ENCODE results near the gene SMIM44. TPM values are rescaled to one million over a fixed set of nuclear protein-coding genes. Genes with fewer than 3 reads are reported as not detected.
"Not testable (repeated sequence)": the region's sequence is repeated elsewhere in the genome, so short reads cannot be mapped to it uniquely, and the experiment has no call there.

SMIM44 gene
- polyA plus RNA-seq (ENCODE audit: insufficient read length in 12 of 12) = not detected
- long read RNA-seq, donor 1 = 0 reads
- long read RNA-seq, donor 2 = 0 reads
- long read RNA-seq, donor 3 = 0 reads
- long read RNA-seq, donor 4 = 0 reads
- long read RNA-seq, donor 5 = 0 reads
- long read RNA-seq, donor 6 = 0 reads
- long read RNA-seq, donor 7 = 0 reads
- long read RNA-seq, donor 8 = 0 reads
- long read RNA-seq, donor 9 = 0 reads
- long read RNA-seq, donor 10 = 0 reads
- long read RNA-seq, donor 11 = 0 reads

DNA sequence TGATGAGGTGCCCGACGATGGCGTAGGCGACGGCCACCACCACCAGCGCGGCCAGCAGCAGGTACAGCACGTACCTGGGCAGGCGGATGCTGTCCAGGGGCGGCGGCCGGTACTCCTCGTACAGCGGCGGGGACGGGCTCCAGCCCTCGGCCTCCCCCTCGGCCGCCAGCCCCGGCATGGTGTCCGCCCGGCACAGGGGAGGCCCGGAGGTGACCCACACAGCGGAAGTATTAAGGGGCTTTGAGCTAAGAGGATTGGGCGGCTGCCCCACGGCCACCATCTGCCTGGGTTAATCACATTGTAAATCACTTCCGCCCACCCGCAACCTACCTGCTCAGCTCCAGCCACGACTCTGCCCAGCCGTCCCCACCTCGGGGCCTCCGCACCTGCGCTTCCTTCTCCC lies at the start of gene SMIM44:
Gene SMIM44 (minus strand): TSS at position 216 of the 403 bp plus-strand sequence. CDS start 38 bp downstream, at position 178.
- no peak for DNase-seq

DNA sequence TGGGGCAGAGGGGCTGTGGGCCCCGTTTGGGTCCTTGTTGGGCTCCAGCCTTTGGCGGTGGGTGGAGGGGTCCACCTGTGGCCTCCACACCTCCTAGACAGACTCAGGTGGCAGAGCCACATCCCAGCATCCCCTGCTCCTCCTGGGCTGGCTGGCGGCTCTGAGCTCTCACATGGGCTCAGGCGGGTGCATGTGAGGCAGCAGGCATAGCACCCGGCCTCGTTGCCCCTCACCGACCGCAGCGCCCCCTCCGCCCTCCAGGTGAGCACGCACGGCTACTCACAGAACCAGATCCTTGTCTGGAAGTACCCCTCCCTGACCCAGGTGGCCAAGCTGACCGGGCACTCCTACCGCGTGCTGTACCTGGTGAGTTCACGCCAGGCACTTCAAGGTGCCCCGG lies 49.8 kb upstream of the SMIM44 start:
- DNase-seq = no peak

DNA sequence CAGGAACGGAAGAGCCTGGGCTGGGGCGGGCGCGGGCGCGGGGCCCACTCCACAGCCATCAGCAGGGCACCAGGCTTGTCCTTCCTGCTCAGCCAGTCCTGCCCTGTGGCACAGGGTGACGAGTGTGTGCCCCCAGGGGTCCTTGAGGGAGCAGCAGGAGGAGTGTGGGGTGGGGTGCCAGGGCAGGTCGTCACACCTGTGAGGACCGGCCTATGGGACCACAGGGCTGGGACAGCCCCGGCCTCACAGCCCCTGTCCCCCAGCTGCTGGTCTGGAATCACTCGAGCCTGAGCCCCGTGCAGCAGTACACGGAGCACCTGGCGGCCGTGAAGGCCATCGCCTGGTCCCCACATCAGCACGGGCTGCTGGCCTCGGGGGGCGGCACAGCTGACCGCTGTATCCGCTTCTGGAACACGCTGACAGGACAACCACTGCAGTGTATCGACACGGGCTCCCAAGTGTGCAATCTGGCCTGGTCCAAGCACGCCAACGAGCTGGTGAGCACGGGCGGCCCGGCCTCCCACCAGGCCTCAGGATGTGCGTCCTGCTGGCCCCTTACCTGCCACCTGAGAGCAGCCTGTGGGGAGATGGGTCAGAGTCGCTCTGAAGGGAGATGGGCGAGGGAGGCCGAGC lies 49.0 kb upstream of the SMIM44 start:
- DNase-seq = no peak

DNA sequence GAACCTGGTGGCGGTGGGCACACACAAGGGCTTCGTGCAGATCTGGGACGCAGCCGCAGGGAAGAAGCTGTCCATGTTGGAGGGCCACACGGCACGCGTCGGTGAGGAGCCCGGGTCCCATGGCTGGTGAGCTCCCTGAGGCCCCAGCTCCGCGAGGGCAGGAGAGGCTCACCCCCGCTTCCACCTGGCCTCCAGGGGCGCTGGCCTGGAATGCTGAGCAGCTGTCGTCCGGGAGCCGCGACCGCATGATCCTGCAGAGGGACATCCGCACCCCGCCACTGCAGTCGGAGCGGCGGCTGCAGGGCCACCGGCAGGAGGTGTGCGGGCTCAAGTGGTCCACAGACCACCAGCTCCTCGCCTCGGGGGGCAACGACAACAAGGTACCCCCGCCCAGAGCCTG lies 48.5 kb upstream of the SMIM44 start:
- DNase-seq = no peak

DNA sequence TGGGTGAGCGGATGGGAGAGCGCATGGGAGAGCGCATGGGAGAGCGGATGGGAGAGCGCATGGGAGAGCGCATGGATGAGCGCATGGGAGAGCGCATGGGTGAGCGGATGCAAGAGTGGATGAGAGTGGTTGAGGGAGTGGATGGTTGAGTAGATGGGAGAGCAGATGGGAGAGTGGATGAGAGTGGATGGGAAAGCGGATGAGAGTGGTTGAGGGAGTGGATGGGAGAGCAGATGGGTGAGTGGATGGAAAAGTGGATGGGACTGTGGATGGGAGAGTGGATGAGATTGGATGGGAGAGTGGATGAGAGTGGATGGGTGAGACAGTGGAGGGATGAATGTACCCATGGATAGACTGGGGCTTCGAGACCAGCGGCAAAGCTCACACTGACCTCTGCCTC lies 47.1 kb upstream of the SMIM44 start:
- no peak for DNase-seq

DNA sequence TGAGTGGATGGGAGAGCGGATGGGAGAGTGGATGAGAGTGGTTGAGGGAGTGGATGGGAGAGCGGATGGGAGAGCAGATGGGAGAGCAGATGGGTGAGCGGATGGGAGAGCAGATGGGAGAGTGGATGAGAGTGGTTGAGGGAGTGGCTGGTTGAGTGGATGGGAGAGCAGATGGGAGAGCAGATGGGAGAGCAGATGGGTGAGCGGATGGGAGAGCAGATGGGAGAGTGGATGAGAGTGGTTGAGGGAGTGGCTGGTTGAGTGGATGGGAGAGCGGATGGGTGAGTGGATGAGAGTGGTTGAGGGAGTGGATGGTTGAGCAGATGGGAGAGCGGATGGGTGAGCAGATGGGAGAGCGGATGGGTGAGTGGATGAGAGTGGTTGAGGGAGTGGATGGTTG lies 46.1 kb upstream of the SMIM44 start:
- not testable (repeated sequence) for DNase-seq

DNA sequence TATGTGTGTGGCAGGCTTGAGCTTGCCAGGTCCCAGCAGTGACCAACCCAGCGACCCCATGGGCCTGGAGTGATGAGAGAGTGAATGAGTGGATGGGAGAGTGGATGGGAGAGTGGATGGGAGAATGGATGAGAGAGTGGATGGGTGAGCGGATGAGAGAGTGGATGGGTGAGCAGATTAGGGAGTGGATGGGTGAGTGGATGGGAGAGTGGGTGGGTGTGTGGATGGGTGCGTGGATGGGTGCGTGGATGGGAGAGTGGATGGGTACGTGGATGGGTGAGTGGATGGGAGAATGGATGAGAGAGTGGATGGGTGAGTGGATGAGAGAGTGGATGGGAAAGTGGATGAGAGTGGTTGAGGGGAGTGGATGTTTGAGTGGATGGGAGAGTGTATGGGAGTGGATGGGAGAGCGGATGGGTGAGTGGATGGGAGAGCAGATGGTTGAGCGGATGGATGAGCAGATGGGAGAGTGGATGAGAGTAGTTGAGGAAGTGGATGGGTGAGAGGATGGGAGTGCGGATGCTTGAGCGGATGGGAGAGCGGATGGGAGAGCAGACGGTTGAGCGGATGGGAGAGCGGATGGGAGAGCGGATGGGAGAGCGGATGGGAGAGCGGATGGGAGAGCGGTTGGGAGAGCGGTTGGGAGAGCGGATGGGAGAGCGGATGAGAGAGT lies 45.4 kb upstream of the SMIM44 start:
- DNase-seq = no peak

DNA sequence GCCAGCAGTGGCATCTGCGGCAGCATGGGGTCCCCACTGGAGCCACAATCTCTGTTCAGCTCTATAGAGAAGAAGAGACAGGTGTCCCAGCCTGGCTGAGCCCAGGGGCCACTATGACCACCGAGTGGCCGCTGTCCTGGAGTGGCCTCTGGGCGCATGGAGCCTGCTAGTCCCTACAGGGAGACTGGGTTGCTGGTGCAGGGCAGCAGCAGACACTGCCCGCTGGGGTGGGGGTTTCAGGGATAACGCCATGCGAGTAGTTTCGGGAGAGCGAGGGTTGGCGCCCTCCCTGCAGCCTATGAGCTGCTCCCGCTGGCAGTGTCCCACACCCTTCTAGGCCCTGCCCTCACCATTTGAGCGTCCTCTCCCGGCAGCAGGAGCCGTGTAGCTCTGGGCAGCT lies 44.8 kb upstream of the SMIM44 start:
- DNase-seq = no peak

DNA sequence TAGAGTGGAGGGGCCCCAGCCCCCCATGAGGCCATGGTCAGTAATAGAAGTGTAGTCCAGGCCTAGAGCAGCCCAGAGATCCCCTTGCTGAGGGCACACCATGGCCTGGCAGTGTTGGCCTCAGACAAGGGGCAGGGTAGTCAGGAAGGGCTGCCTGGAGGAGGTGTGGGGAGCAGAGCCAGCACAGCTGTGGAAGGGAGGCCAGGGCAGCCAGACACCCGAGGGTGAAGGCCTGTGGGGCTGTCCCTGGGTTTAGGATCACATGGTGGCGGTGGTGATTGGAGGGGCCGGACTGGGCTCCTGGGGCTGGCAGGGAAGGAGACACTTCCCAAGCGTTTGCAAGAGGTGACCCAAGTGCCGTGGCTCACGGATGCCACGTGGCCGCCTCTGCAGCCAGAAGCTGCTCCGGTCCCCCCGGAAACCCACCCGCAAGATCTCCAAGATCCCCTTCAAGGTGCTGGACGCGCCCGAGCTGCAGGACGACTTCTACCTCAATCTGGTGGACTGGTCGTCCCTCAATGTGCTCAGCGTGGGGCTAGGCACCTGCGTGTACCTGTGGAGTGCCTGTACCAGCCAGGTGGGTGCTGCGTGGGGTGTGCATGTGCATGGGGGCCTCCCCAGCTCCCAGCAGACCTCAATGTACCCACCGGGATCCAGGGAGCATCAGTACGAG lies 44.1 kb upstream of the SMIM44 start:
- DNase-seq = no peak

DNA sequence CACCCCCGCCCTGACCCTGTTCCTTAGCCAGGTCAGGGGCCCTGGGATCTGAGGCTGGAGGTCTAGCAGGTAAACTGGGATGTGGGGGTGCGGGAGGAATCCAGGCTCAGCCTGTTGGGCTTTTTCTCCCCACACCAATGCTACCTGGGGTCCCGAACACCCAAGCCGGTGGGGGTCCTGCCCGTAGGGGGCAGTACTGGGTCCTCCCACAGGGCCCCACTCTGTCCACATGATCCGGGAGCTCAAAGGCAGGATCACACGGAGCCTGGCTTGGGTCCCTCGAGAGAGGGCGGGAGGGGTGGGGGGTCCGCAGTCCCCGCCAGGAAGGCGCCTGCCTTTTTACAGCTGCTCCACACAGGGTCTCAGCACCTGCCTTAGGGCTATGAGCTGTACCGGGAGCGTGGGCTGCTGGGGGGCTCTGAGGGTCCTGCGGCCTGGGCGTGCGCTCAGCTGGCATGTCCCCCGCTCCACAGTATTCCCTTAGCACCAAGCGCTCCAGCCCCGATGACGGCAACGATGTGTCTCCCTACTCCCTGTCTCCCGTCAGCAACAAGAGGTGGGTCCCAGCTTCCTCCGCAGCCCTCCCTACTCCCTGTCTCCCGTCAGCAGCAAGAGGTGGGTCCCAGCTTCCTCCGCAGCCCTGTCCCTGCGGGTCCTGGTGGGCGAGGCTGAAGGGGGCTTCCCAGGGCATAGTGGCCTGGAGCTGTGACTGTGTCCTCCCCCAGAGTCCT lies 43.4 kb upstream of the SMIM44 start:
- DNase-seq = no peak

DNA sequence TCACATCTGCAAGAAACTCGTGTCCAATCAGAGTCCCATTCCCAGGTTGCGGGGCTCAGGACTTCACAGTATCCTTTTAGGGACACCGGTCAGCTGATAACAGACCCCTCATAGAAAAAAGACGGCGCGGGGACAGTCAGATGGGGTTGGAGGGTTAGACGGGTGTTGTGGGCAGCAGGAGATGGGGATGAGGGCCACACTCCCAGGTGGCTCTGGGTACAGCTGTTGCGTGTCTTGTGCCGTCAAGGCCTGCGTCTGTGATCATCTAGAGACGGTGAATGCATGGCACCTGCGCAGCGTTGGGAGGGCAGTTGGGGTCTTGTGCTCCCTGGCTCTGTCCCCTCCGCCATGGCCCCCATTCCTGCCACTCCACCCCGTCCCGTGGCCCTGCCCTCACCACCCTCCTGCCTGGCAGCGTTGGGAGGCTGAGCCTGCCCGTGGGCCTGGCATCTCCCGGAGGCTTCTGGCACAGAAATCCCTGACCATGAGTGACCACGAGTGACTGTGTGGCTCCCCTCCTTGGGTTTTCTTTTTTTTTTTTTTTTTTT lies 41.7 kb upstream of the SMIM44 start:
- DNase-seq = no peak

DNA sequence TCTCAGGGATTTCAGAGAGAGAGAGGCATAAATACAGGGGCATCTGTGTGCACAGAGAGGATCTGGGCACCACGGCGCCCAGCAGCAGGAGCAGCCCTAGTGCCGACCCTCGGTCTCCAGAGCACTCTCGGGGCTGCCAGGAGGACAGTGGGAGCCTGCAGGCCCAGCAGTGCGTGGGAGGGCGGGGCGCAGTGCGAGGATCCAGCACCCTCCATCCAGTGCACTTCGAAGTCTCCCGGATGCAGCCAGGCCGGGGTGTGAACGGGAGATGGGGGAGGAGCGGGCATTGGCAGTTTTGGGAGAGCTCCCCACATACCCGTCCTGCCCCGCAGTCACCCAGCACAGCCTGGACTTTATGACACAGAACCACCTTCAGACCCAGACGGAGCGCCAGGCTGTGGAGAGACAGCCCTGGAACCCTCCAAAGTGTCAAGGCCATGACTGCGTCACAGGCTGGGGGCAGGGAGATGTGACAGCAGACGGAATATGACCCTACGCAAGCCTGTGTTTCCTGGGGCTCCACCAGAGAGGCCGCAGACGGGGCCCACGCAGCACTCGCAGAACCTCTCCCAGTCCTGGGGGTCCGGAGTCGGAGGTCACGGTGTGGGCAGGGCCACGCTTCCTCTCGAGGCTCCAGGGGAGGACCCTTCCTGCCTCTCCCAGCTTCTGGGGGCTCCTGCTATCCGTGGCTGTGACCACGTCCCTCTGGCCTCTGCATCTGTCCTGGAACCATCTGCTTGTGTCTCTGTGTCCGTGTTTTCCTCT lies 41.0 kb upstream of the SMIM44 start:
- DNase-seq = no peak

DNA sequence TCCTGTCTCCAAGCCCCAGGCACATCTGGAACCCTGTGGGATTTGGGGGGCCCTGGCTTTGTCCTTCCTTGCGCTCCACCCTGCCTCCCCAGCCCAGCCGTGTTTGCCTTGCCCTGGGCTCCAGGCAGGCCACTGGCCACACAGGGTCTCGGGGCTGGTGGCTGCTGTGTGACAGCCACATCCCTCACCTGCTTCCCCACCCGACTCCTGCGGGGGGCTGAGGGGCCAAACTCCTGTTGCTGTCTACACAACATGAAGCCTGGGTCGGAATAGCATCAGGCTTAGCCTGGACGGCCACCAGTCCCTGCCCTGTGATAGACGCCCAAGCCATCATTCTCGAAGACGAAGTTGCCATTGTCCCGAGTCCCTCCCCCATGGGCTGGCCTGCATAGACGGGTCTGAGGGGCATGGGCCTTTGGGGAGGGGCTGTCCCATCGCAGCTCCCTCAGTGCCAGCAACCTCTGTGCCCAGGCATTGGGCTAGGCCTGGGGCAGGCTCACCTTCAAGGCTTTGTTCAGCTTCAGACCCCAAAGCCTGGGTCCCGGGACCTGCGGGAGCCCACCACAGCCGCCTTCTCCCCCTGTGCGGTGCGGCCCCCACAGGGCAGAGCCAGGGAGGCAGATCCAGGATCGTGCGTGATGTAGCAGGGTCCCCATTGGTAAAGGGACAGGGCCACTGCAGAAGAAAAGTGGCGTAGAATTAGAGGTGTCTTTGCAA lies 40.3 kb upstream of the SMIM44 start:
- DNase-seq = no peak

DNA sequence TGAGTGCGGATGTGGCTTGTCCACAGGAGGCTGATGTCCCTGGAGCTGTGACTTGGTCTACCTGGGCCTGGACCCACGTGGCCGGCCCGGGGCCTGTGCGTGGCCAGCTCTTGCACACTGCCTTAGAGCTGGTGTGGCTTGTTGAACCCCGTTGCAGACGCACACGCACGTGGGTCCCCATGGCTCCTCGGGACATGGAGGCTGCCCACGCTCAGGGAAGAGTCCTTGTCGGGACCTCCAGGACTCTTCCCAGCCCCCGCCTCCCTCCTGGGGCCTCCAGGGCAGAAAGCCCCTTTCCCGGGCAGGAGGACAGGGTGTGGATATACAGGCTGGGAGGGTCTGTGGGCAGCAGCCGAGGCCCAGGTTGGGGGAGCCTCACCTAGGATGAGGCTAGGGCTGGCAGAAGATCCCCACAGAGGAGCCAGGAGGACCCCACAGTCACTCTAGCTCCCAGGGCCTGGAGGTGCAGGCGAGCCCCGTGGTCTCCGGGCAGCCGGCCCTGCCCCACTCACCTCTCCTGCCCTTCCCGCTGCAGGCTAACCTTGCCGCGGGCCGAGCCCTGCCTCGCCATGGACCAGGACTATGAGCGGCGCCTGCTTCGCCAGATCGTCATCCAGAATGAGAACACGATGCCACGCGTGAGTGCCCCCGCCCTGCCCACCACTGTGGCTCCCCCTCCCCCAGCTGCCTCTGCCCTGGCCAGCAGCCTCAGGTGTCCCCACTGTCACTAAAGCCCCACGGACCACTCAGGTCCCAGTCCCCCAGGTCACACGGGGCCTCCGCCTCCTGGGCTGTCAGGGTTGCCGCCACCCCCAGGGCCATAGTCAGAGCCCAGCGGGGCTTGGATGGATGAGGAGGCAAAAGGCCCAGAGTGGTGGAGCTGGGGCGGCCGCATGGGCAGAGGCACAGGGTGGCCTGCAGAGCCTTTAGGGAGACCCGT lies 39.5 kb upstream of the SMIM44 start:
- DNase-seq = no peak

DNA sequence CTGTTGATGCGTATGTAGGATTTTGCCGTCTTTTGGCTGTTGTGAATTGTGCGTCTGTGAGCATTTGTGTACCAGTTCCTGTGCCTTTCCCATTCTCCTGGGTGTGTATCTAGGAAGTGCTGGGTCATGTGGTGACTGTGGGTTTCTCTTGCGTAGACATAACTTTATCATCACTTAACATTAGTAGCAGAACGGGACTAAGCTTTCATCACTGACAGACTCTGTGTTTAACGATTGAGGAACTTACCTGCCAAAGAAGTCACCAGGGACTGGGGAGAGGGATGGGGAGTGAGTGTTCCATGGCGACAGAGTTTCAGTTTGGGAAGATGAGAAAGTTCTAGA lies 37.8 kb upstream of the SMIM44 start:
- DNase-seq = no peak

DNA sequence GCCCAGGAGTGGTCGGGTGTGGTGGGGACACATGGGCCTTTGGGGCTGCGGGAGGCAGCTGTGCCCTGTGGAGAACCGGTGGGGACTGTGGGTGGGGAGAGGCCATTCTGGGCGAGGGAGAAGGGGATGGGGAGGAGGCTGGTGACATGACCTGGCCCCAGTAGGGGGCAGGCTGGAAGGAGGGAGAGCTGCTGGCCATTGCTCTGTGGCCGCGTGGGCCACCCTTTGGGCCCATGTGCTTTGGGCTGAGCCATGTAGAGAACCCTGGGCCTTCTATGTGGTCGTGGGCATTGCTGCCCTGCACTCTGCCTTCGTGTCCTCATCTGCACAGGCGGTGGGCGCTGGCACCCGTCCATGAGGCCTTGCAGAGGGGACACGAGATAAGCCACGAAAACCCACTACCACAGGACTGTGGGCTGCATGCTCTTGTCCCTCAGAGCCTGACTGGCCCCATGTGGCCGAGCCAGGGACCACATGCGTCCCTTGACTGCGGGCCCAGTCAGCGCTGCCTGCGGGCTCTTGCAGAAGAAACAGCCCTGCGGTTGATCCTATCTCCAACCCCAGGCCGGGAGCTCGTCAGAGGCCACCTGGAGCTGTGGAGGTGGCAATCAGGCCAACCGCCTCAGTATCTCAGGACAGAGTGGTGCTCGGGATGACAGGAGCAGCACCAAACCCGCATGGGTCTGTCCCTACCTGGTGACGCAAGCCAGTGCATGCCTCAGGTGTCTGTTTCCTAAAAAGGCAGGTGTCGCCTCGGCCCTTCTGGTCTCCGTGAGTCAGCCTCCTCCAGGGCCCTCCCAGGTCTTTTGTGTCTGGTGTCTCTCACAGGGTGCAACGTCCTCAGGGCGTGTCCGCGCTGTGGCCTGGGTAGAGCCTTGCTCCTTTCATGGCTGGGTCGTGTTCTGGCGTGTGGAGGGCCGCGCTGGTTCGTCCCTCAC lies 37.2 kb upstream of the SMIM44 start:
- no peak for DNase-seq

DNA sequence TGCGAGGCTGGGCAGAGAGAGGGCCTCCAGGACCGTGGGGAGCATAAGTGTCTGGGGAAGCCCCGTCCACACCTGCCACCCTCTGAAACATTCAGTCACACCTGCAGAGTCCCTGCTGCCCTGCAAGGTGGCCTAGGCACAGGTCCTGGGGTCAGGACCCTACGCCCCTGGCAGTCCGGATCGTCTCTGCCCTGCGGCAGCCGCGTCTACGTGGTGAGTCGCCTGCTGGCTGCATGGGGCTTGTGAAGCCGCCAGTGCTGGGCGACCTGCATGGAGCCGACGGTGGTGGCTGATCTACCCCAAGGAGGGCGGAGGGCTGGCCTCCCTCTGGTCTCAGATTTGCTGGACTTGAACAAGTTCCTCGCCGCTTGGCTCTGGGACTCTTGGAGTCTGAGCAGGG lies 35.9 kb upstream of the SMIM44 start:
- no peak for DNase-seq

DNA sequence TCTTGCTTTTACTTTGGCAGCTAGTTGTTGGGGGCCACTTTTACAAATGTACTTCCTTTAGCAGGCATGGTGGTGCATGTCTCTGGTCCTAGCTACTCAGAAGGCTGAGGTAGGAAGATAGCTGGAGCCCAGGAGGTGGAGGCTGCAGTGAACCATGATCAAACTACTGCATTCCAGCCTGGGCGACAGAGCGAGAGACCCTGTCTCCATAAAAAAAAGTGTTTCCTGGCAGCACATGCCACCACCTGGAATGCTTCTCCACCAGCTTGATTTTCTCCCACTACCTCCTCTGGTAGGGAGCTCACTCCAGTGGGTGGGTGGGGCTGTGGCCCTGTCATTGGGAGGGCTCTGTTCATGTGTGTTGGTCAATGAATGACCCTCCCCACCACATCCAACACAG lies 35.4 kb upstream of the SMIM44 start:
- DNase-seq = no peak

Data from muscle of arm (tissue), 14 donors.